SU-DHL-6 (cell line): ENCODE data around the gene DENND5A.

ENCODE experiments used
- CTCF ChIP-seq: fragments of 200-600 bp; sonication (generic); IDR thresholded peaks from one replicate; pipeline ENCODE4 v1.5.1; 2017; ENCODE audit warnings: antibody characterized with exemption, mild to moderate bottlenecking, low read length, moderate library complexity; ENCODE audit not compliant: insufficient read depth, poor library complexity, severe bottlenecking
- EZH2phosphoT487 ChIP-seq: fragments of 200-600 bp; sonication (generic), shearing (Covaris generic); conservative IDR thresholded peaks from 2 replicates; pipeline ENCODE4 v1.6.1; 2018; ENCODE audit warnings: mild to moderate bottlenecking, antibody characterized with exemption, low read length, moderate library complexity, mixed read lengths

- TF ChIP-seq CTCF: no peak
- no peak for TF ChIP-seq EZH2phosphoT487
These were observed 50.4 kb downstream of the DENND5A start for GRCh38 chr11:9214765-9215164.
